Neutrophil (primary cell): Measurements from ENCODE around the gene MRRF.

Experiments
- H3K27ac ChIP-seq: fragments of 200-600 bp; sonication (generic); 2 replicates; pipeline ENCODE4 v1.5.1; 2016; ENCODE audit warnings: mild to moderate bottlenecking, moderate library complexity
- H3K27me3 ChIP-seq: fragments of 200-600 bp; sonication (generic); 2 replicates; pipeline ENCODE4 v1.6.0; 2016; ENCODE audit warnings: mild to moderate bottlenecking
- H3K36me3 ChIP-seq: fragments of 200-600 bp; sonication (generic); 2 replicates; pipeline ENCODE4 v1.5.1; 2017
- H3K4me1 ChIP-seq, 2 experiments: fragments of 200-600 bp in 1 of 2; sonication (generic) in 1 of 2; 1 replicate in 1 of 2; 2 replicates in 1 of 2; pipeline versions ENCODE4 v1.5.1 to v1.6.1; 2013 to 2016; ENCODE audit warnings: low read depth in 1 of 2, low read length in 1 of 2, mild to moderate bottlenecking in 1 of 2, moderate library complexity in 1 of 2; ENCODE audit not compliant: control insufficient read depth in 1 of 2, insufficient read depth in 1 of 2
- H3K4me3 ChIP-seq, 2 experiments: fragments of 200-600 bp in 1 of 2; sonication (generic) in 1 of 2; 1 replicate in 1 of 2; 2 replicates in 1 of 2; pipeline ENCODE4 v1.5.1; 2013 to 2016; ENCODE audit warnings: low read depth in 1 of 2, low read length in 1 of 2, mild to moderate bottlenecking in 1 of 2, moderate library complexity in 1 of 2
- H3K9me3 ChIP-seq: fragments of 200-600 bp; sonication (generic); 2 replicates; pipeline ENCODE4 v1.5.1; 2016
- CTCF ChIP-seq: fragments of 200-600 bp; sonication (generic); IDR thresholded peaks from 2 replicates; pipeline ENCODE4 v1.5.1; 2016; ENCODE audit warnings: antibody characterized with exemption

MRRF gene

GRCh38 chr9:122258886-122259415 lies 5.7 kb upstream of the MRRF start:
- no peak overlapping the region for H3K4me3 ChIP-seq
- no peak overlapping the region for H3K27ac ChIP-seq
- no peak for TF ChIP-seq CTCF
- no peaks in the 10 kb centered on the region for H3K27me3 ChIP-seq
- H3K36me3 ChIP-seq, result peaks cover 68% of the 10 kb centered on the region
- H3K9me3 ChIP-seq, result no peaks in the 10 kb centered on the region
- peaks cover 11 to 14% of the 10 kb centered on the region in 2 experiments for H3K4me1 ChIP-seq

- H3K27me3 ChIP-seq, result no peaks in the 10 kb centered on the region
- H3K27ac ChIP-seq, result no peak overlapping the region
- peaks cover 22 to 25% of the 10 kb centered on the region in 2 experiments for H3K4me1 ChIP-seq
- H3K36me3 ChIP-seq, result peaks cover 47% of the 10 kb centered on the region
- H3K9me3 ChIP-seq, result no peaks in the 10 kb centered on the region
- H3K4me3 ChIP-seq, result no peak overlapping the region
- TF ChIP-seq CTCF, result no peak
Measured at GRCh38 chr9:122261469-122261881, 3.2 kb upstream of the MRRF start.

- no peaks in the 10 kb centered on the region for H3K27me3 ChIP-seq
- no peak for TF ChIP-seq CTCF
- H3K36me3 ChIP-seq, result peaks cover 41% of the 10 kb centered on the region
- no peak overlapping the region for H3K27ac ChIP-seq
- H3K4me1 ChIP-seq, result peaks cover 22 to 25% of the 10 kb centered on the region in 2 experiments
- no peak overlapping the region for H3K4me3 ChIP-seq
- H3K9me3 ChIP-seq, result no peaks in the 10 kb centered on the region
Measured at GRCh38 chr9:122262073-122262472, 2.6 kb upstream of the MRRF start.

- no peak for TF ChIP-seq CTCF
- H3K9me3 ChIP-seq, result no peaks in the 10 kb centered on the region
- H3K36me3 ChIP-seq, result peaks cover 27% of the 10 kb centered on the region
- H3K4me1 ChIP-seq, result peaks cover 22 to 25% of the 10 kb centered on the region in 2 experiments
- H3K27ac ChIP-seq, result peak overlapping the region; percentile 90
- no peaks in the 10 kb centered on the region for H3K27me3 ChIP-seq
- H3K4me3 ChIP-seq, result peak overlapping the region; percentile 83 to 91
Measured at GRCh38 chr9:122263699-122264349, 858 bp upstream of the MRRF start.

GRCh38 chr9:122265149-122265915 lies 650 bp downstream of the MRRF start:
- H3K4me3 ChIP-seq, result peak overlapping the region; percentile 83 to 91

More at GRCh38 chr9:122265149-122265915, 650 bp downstream of the MRRF start:
- TF ChIP-seq CTCF, result no peak
- no peaks in the 10 kb centered on the region for H3K27me3 ChIP-seq
- peaks cover 12% of the 10 kb centered on the region for H3K36me3 ChIP-seq
- H3K9me3 ChIP-seq, result no peaks in the 10 kb centered on the region
- peak overlapping the region; percentile 90 for H3K27ac ChIP-seq
- peaks cover 22 to 25% of the 10 kb centered on the region in 2 experiments for H3K4me1 ChIP-seq
